Right hindlimb (tissue), 1 donor: ENCODE data around the gene RNPS1.
"Not testable (repeated sequence)": the region's sequence is repeated elsewhere in the genome, so short reads cannot be mapped to it uniquely, and the experiment has no call there.

Experiments
- DNase-seq: peaks from one replicate; pipeline ENCODE4 v3.0.0-alpha.2; 2018

RNPS1 gene

DNA sequence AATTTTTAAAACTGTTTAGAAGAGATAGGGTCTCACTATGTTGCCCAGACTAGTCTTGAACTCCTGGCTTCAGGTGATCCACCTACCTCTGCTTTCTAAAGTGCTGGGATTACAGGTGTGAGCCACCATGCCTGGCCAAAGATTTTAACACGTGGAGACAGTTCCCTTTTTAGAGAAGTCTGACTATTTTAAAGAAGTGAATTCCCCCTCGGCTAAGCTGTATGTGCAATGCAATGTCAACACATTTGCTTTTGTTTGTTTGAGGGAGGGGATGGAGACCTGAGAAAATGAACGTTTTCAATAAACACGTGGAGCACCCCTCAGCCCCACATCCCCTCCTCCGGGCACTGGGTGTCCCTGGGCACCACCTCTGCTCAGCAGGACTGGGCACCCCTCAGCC is 14.3 kb upstream of the RNPS1 start:
- DNase-seq = no peak

DNA sequence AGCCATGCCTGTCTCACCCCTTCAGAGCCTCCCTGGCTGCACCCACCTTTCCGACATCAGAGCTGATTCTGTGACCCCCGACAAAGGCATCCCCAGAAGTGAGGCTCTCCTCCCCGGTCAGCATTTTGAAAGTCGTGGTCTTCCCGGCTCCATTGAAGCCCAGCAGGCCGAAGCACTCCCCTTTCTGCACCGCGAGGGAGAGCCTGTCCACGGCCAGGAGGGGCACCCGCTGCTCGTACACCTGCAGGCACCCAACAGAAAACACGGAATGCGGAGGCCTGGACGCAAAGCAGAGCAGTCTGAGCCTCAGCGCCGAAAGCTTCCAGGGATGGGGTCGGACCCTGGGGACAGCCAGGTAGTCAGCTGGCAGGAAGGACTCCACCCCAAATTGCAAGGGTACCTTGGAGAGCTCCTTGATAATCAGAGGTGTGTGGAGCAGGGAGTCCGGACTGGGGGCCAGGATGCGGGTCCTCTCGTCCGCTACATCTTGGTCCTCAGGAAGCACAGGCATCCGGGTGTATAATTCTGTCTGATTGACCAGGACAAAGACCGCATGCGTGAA is 13.1 kb upstream of the RNPS1 start:
- DNase-seq = no peak

GRCh38 chr16:2280461-2280860 is 12.5 kb upstream of the RNPS1 start:
- no peak for DNase-seq

- no peak for DNase-seq
Observed at GRCh38 chr16:2278956-2279800, 11.3 kb upstream of the RNPS1 start.

- DNase-seq = no peak
Observed at GRCh38 chr16:2278272-2278608, 10.3 kb upstream of the RNPS1 start.

DNA sequence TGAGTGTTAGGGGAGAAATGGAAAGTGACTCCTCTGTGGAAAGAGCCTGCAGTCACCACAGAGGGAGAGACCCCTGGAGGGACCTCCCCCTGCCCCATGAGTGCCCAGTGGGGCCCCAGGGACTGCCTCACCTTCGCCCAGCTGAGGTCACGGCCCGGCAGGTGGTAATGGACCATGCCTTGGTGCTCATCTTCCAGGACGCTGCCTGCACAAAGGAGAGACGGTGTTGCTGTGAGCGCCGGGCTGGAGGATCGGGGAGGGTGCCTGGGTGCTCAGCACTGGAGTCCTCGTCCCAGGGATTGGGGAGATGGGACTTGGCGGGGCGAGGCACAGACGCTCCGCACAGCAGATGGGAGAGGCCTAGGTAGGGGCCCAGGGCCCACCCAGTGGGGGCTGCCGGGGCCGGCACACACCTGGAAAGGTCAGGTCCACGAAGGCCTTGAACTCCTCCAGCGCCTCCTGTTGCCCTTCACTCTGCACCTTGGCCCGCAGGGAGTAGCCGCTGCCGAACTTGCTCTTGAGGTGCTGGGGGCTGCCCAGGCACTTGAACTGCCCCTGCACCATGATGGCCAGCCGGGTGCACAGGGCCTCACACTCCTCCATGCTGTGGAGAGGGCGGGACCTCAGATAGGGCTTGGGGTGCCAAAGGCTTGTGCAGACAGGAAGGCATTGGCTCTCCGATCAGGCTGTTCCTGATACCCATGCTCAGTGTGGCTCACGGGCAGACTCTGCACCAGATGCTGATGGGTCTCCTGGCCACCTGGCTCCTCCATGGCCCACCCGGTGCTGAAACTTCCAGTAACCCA is 9.7 kb upstream of the RNPS1 start:
- DNase-seq = no peak

GRCh38 chr16:2276368-2277195 is 8.7 kb upstream of the RNPS1 start:
- DNase-seq = no peak

- no peak for DNase-seq
Observed at GRCh38 chr16:2275476-2276367, 7.8 kb upstream of the RNPS1 start.

- DNase-seq = no peak
Observed at GRCh38 chr16:2273931-2274330, 6.0 kb upstream of the RNPS1 start.

DNA sequence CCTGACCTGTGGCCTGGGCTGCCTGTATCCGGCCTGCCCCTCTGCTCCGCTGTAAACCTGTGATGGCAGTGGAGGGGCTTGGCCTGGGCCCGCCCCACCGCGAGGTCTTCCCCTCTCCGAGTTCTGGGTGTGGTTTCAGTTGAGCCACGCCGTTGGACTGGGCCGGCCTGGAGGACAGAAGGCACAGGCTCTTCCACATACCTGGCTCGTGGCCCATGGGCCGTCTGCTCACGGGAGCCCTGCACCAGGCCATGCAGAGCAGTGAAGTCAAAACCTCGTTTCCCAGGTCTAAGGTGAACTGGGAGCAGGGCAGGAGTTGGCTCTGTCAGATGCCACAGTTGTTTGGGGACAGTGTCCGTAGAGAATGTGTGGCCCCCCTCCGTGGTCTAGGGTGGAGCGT is 5.6 kb upstream of the RNPS1 start:
- DNase-seq = no peak

DNA sequence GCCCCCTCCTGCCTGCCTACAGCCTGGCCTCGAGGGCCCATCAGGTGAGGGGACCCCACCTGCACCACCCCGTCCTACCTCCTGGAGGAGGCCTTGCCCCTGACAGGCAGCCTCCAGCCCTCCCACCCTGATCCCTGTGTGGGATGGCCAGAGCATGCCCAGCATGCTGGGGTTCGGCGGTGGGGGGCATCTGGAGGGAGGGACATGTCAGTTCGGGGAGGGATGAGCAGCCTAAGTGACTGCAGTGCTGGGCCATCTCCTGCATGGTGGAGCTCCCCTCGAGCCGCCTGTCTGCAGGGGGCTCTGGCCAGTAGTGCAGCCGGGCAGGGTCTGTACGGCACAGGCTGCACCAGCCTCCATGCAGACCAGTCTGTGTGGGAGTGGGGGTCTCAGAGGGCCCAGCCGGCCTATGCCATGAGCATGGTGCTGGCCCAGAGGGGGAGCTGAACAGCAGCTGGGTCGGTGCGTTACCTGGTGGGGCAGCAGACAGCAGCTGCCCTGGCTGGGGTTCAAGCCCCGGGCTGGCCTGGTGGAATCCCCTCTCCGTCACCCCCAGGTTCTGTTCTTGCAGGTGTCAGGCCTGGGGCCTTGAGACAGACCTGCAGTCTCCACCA is 4.0 kb upstream of the RNPS1 start:
- no peak for DNase-seq

- no peak for DNase-seq
Observed at GRCh38 chr16:2270588-2271470, 2.9 kb upstream of the RNPS1 start.

DNA sequence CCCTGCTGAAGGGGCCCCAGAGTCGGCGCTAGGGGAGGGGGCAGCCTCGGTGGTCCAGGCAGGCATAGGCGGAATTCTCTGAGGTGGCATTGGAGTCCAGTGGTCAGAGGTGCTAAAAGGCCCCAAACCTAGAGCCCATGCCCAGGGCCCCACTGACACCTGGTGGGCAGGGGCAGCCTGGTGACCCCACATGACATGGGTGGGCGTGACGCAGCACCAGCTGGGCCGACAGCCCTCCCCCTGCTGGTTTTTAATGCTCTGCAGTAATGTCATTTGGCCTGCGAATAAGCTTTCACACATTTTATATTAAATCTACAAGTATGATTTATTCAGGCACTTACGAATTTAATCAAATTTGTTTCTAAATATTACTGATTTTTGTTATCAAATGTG is 2.1 kb upstream of the RNPS1 start:
- DNase-seq = no peak

- DNase-seq = not testable (repeated sequence)
Observed at GRCh38 chr16:2267505-2267912, 417 bp downstream of the RNPS1 start.

DNA sequence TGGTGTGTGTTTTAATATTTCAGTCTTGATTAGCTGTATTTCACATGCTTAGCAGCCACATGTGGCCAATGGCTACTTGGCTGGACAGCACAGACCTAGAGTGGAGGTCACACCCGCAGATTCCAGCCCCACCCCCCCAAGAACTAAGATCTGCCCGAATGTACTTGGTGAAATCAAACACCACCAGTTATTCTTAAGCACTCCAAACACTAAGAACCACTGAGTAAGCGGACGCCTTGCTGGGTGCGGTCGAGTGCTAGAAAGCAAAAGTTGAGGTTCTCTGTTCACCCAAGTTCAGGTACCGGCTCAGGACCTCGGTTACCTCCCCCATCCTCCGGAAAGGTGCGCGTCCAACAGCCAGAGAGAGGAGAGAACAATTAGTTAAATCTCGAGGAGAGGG is 1.0 kb downstream of the RNPS1 start:
- DNase-seq = not testable (repeated sequence)

DNA sequence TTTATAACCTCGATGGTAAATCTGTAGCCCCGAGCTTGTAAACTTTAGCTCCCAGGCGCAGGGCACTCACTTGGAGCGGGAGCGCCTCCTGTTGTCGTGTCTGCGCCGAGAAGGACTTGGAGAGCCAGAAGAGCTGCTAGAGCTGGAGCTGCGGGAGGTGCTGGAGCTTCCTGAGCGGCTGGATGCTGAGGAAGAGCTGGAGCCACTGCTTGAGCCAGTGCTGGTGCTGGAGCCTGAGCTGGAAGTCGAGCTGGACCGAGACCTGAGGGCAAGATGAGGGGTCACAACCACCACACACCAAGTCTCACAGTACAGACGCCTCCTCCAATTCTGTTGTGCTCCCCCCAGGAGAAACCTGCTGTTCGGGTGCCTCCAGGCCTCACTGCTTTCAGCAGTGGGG is 4.9 kb downstream of the RNPS1 start:
- DNase-seq = not testable (repeated sequence)

GRCh38 chr16:2260250-2260649 is 7.7 kb downstream of the RNPS1 start:
- no peak for DNase-seq

DNA sequence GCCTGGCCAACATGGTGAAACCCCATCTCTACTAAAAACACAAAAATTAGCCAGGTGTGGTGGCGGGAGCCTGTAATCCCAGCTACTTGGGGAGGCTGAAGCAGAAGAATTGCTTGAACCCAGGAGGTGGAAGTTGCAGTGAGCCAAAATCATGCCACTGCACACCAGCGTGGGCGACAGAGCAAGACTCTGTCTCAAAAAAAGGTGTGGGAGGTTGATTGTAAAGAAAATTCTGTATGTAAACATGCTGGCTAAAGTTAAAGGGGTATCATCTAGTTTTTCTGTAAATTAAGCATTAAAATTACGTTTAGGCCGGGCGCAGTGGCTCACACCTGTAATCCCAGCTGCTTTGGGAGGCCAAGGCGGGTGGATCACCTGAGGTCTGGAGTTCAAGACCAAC is 9.4 kb downstream of the RNPS1 start:
- not testable (repeated sequence) for DNase-seq

- DNase-seq = no peak
Observed at GRCh38 chr16:2257726-2258125, 10.2 kb downstream of the RNPS1 start.

DNA sequence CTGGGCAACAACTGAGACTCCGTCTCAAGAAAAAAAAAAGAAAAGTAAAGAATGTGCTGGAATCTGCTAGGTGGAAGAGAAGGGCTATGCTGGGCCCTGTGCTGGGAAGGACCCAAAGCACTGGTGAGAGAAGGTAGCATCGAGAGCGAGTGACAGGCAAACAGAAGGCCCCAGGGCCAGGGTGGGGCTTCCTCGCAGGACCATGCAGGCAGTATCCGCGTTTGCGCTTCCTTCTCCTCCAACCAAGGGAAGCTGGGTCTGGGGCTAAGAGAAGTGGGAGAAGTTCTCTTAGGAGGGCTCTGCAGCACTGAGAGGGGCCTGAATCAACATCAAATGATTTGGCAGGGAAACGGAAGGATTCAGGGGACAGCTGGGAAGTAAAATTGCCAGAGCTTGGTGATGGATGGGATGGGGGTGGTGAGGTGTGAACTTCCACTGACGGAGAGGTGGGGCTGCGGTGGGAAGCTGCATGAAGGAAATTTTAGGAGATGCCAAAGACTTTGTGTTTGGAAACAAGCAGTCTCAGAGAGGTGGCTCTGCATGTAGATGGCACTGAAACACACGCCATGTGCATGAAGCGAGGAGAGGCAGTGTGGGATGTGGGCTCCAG is 11.3 kb downstream of the RNPS1 start:
- no peak for DNase-seq
